Activated CD4-positive, alpha-beta memory T cell treated with anti-CD3 and anti-CD28 coated beads for 36 hours (primary cell): Measurements from ENCODE around the gene ROPN1B. TPM values are rescaled to one million over a fixed set of nuclear protein-coding genes. Genes with fewer than 3 reads are reported as not detected.
"Not testable (repeated sequence)": the region's sequence is repeated elsewhere in the genome, so short reads cannot be mapped to it uniquely, and the experiment has no call there.

Experiments used
- CTCF ChIA-PET: fragments of 350-600 bp; sonication (Branson Sonifier 250); formaldehyde crosslinking; loops from one replicate; lab custom pipeline; 2021; ENCODE audit warnings: antibody characterized with exemption, inconsistent platforms; lab: Charles Lee
- POLR2A ChIA-PET: fragments of 350-600 bp; sonication (Branson Sonifier 250); formaldehyde crosslinking; loops from one replicate; lab custom pipeline; 2021; ENCODE audit warnings: antibody characterized with exemption; lab: Charles Lee
- DNase-seq: peaks from one replicate; pipeline ENCODE4 v3.0.0-alpha.2; 2020
- H3K27ac Mint-ChIP-seq: one replicate; pipeline ENCODE4 v1.8.0; 2021; ENCODE audit warnings: mixed read lengths
- H3K27me3 Mint-ChIP-seq: one replicate; pipeline ENCODE4 v1.8.0; 2021; ENCODE audit warnings: mixed read lengths
- H3K36me3 Mint-ChIP-seq: one replicate; pipeline ENCODE4 v1.8.0; 2021; ENCODE audit warnings: mixed read lengths
- H3K4me1 Mint-ChIP-seq: one replicate; pipeline ENCODE4 v1.8.0; 2021; ENCODE audit warnings: low read depth, mixed read lengths
- H3K4me3 Mint-ChIP-seq: one replicate; pipeline ENCODE4 v1.8.0; 2021; ENCODE audit warnings: mild to moderate bottlenecking, mixed read lengths
- H3K9me3 Mint-ChIP-seq: one replicate; pipeline ENCODE4 v1.8.0; 2021; ENCODE audit warnings: mixed read lengths
- intact Hi-C: fragments of 100-400 bp; cut with micrococcal nuclease; formaldehyde crosslinking; loops from one replicate; pipeline ENCODE4 v1.15.1; 2023
- total RNA-seq, 2 experiments: library from RNA; stranded (reverse); gene quantifications; one replicate each; pipeline ENCODE4 v1.2.3, GENCODE V29; 2021

The ROPN1B gene
- total RNA-seq, 2 experiments from 2014 or later, result not detected

DNA sequence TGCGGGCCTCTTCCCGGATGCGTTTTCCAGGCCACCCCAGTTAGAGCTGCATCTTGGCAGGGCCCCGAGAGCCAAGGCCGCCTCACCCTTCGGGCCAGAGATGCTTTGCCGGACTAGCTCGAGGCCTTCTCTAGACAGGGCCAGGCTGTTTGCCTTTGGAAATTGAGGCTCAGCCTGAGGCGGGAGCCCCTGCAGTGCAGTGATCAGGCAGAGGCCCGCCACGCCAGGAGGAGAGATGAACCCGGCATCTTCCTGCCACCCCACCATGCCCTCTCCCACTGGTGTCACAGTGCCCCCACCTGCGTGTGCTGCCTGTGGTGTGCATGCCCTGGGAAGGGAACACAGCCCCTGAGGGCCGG lies 8.9 kb upstream of the ROPN1B start:
- no peak overlapping the region for H3K27ac Mint-ChIP-seq
- peaks cover 2% of the 10 kb centered on the region for H3K36me3 Mint-ChIP-seq
- peaks cover 22% of the 10 kb centered on the region for H3K27me3 Mint-ChIP-seq
- no peak overlapping the region for H3K4me3 Mint-ChIP-seq
- POLR2A ChIA-PET, result no interaction called here
- DNase-seq, result no peak
- H3K4me1 Mint-ChIP-seq, result no peaks in the 10 kb centered on the region
- CTCF ChIA-PET, result no interaction called here
- H3K9me3 Mint-ChIP-seq, result peaks cover 2% of the 10 kb centered on the region
- intact Hi-C loops, result no loop called here

DNA sequence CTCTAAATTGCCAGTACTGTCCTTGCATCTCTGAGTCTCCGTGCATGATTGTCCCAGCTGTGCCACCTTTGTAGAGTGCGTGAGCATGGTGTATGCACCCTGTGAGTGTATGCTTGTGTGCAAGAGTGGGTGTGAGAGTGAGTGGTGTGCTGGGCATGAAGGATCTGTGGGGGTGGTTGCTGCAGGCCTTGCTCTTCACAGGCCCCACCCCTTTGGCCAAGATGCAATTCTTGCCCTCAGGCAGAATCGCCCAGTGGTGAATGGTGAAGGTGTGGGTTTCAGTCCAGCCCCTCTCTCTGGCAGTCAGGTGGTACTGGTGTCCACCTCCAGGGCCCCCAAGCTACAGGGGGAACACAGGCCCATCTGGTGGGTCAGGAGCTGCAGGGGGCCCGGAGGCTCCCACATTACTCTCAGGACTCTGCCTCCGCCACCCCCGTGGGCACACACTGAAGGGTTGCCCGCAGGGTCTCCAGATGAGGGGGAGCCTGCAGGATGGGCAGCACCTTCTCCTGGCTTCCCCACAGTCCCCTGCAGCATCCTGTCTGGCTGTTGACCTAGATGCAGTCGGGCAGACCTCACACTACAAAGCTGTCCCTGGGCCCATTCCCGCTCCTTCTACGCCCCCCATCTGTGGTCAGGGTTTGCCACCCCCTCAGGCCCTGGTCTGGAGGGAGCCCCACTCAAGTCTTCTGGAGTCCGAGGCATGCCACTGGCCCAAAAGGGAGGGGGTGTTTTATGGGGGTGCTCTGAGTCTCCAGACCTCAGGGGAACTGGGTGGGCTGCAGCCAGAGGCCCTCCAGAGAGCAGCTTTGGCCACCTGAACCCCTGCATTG lies 8.3 kb upstream of the ROPN1B start:
- ChIA-PET POLR2A (no interaction called here), CTCF (no interaction called here)
- no peak for DNase-seq
- H3K27me3 Mint-ChIP-seq, result peaks cover 20% of the 10 kb centered on the region
- no peak overlapping the region for H3K27ac Mint-ChIP-seq
- H3K36me3 Mint-ChIP-seq, result peaks cover 2% of the 10 kb centered on the region
- no peaks in the 10 kb centered on the region for H3K4me1 Mint-ChIP-seq
- no peak overlapping the region for H3K4me3 Mint-ChIP-seq
- intact Hi-C loops, result no loop called here
- H3K9me3 Mint-ChIP-seq, result peaks cover 2% of the 10 kb centered on the region

DNA sequence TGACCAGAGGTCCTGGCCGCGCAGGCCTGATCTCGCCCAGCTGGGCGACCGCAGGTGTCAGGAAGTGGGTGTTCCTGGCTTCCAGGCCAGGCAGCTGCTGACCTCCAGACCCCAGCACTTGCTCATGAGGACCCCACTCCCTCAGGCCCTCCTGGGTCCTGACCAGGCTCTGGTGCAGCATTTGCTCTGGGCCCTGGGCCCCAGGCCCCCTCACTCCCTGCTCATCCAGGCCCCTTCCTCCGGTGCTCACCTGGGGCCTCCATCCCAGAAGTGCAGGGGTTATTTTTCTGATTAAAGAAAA lies 7.7 kb upstream of the ROPN1B start:
- Mint-ChIP-seq H3K9me3 (peaks cover 2% of the 10 kb centered on the region), H3K4me1 (no peaks in the 10 kb centered on the region), H3K27me3 (peaks cover 16% of the 10 kb centered on the region), H3K27ac (no peak overlapping the region), H3K36me3 (peaks cover 2% of the 10 kb centered on the region), H3K4me3 (no peak overlapping the region)
- POLR2A ChIA-PET, result no interaction called here
- CTCF ChIA-PET, result no interaction called here
- DNase-seq, result no peak
- intact Hi-C loops, result no loop called here

DNA sequence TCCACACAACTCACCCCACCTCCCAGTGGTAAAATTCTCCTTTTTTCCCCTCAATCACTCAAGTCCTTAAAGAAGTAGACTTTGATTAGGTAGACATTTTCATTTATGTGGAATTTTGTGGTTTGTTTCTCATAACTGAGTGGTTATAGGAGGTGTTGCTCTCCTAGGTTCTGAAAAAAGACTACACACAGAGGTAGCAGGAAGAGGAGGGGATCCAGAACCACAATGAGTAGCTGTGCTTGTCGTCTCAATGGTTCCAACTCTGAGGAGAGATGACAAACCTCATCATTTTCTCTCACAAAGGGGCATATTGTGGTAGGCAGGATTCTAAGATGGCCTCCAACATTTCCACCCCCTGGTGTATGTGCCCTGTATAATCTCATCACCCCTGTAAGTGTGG lies 5.1 kb upstream of the ROPN1B start:
- CTCF ChIA-PET, DNase-seq, intact Hi-C loops, H3K27me3 Mint-ChIP-seq, H3K36me3 Mint-ChIP-seq, H3K27ac Mint-ChIP-seq, H3K4me3 Mint-ChIP-seq, POLR2A ChIA-PET, H3K9me3 Mint-ChIP-seq, H3K4me1 Mint-ChIP-seq: not testable (repeated sequence)

DNA sequence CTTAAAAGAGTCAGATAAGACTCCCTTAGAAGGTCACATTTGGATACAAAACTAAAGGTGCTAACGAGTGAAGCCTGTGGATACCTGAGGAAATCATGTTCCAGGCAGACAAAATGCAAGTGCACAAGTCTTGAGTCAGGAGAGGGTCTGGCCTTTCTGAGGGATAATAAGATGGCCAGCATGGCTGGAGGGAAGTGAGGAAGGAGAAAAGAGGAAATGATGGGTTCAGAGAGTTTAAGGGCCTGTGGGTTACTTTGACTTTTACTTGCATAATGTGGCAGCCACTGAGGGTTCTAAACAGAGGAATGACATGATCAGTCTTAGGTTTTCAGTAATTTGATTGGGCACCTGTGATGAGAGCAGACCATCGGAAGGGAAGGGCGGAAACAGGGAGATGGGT lies 3.5 kb upstream of the ROPN1B start:
- H3K4me1 Mint-ChIP-seq, result peaks cover 1% of the 10 kb centered on the region
- no peak overlapping the region for H3K27ac Mint-ChIP-seq
- POLR2A ChIA-PET, result no interaction called here
- no peaks in the 10 kb centered on the region for H3K36me3 Mint-ChIP-seq
- intact Hi-C loops, result no loop called here
- peaks cover 3% of the 10 kb centered on the region for H3K27me3 Mint-ChIP-seq
- DNase-seq, result no peak
- CTCF ChIA-PET, result no interaction called here
- no peak overlapping the region for H3K4me3 Mint-ChIP-seq
- no peaks in the 10 kb centered on the region for H3K9me3 Mint-ChIP-seq

DNA sequence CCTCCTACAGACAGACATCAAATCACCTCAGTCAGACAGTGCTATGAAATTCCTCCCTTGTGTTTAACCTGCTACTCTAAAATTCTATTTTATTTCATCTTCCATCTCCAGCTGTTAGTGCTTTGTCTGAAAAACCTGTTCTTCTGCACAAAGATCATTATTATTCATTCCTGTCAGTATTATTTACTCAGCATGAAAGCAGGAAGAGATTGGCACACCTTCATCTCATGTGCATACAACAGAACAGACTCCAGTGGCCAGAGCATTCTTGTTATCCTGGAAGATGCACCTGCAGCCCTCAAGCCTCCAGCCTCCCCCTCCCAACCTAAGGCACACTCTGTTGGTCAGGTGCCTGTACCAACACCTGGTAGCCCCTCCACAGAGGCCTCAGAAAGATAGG lies 1.8 kb upstream of the ROPN1B start:
- no peak for DNase-seq
- H3K4me1 Mint-ChIP-seq, result peaks cover 5% of the 10 kb centered on the region
- intact Hi-C loops, result no loop called here
- CTCF ChIA-PET, result no interaction called here
- H3K9me3 Mint-ChIP-seq, result no peaks in the 10 kb centered on the region
- POLR2A ChIA-PET, result no interaction called here
- H3K36me3 Mint-ChIP-seq, result no peaks in the 10 kb centered on the region
- peaks cover 9% of the 10 kb centered on the region for H3K27me3 Mint-ChIP-seq
- no peak overlapping the region for H3K27ac Mint-ChIP-seq
- H3K4me3 Mint-ChIP-seq, result no peak overlapping the region

DNA sequence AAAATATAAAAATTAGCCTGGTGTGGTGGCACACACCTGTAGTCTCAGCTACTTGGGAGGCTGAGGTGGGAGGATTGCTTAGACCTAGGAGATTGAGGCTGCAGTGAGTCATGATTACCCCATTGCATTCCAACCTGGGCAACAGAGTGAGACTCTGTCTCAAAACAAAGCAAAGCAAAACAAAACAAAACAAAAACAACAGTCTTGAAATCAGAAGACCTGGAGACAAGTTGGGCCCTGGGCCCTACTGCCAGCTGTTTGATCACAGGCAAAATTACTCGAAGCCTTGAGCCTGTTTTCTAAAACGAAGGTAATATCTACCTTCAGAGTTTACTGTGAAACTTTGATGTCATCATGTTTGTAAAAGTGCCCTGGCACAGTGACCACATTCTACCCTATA lies 857 bp upstream of the ROPN1B start:
- H3K4me3 Mint-ChIP-seq, H3K4me1 Mint-ChIP-seq, POLR2A ChIA-PET, DNase-seq, CTCF ChIA-PET, H3K27ac Mint-ChIP-seq, intact Hi-C loops, H3K9me3 Mint-ChIP-seq, H3K36me3 Mint-ChIP-seq: not testable (repeated sequence)
- peaks cover 12% of the 10 kb centered on the region for H3K27me3 Mint-ChIP-seq

DNA sequence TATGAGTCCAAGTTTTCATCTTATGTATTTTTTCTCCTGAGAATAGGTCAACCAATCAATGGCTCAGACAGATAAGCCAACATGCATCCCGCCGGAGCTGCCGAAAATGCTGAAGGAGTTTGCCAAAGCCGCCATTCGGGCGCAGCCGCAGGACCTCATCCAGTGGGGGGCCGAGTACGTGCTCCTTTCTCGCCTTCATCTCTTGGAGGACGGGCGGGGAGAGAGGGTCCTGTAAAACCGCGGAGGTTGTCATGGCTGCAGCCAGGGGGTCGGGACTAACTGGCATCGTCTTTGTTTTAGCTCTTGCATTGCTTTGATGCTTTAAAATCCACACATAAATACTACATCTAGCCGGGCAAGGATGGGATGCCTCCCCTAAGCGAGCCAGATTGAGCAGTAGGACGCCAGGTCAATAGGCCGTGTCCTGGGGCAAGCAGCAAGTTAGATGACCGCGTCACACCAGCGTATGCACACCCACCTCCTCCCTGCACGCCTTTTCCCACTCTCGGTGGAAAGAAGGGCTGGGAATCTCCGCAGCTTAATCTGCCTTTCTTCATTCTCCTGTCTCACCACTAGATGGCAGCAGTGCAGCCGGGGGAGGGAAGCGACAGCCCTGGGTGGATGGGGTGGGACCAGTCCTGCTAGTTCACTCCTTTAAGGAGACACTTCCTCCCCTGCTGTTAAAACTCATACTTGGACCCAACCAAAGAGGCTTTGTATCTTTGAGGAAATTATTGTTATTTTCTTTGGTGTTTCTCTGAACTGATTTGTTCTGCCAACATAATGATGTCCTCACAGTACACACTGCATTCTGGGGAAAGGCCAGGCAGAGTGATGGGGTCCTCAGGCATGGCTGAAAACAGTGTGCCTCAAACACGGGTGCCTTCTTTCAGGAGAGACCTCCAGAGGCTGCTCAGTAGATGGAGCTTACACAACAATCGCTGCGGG lies 3.3 kb downstream of the ROPN1B start:
- POLR2A ChIA-PET, H3K4me1 Mint-ChIP-seq, H3K36me3 Mint-ChIP-seq, intact Hi-C loops, H3K9me3 Mint-ChIP-seq, H3K27ac Mint-ChIP-seq: not testable (repeated sequence)
- DNase-seq, result peak; percentile 39
- CTCF ChIA-PET, result interaction anchor here (0.8 to 1.1 kb wide), 5 partner anchors 8 to 43 kb away, joined by 3 to 4 read pairs (median 4); no protein-coding TSS in a partner anchor
- Mint-ChIP-seq H3K27me3 (peaks cover 12% of the 10 kb centered on the region), H3K4me3 (peak overlapping the region; percentile 29)

DNA sequence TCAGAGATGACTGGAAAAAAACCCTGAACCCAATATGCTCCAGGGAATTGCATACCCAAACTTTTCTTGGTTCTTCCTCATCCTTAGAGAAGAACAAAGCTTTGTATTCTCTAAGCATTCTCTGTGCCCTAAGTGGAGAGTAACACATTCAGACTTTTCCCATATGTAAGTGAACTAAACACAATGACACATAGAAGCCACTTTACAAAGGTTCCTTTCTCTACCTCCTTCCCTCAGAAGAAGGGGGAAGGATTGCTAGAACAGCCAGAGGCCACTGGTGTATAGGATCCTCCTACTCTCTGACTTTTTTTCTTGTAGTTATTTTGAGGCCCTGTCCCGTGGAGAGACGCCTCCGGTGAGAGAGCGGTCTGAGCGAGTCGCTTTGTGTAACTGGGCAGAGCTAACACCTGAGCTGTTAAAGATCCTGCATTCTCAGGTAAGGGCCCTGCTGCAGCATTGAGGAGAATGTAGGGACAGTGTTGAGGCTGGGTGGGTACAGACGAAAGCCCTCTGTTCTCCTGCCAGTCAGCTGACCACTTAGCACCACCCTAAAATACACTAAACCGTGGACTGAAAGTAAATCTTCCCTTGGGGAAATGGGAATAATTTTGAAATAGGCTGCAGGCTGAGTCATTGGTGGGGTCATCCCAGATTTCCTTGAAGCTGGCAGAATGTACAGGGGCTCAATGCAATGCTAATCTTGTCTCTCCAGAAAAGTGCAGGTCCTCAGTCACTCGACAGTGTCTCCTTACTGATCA lies 6.4 kb downstream of the ROPN1B start:
- H3K4me3 Mint-ChIP-seq, H3K4me1 Mint-ChIP-seq, intact Hi-C loops, H3K36me3 Mint-ChIP-seq, CTCF ChIA-PET, POLR2A ChIA-PET, H3K9me3 Mint-ChIP-seq, H3K27me3 Mint-ChIP-seq, DNase-seq, H3K27ac Mint-ChIP-seq: not testable (repeated sequence)

DNA sequence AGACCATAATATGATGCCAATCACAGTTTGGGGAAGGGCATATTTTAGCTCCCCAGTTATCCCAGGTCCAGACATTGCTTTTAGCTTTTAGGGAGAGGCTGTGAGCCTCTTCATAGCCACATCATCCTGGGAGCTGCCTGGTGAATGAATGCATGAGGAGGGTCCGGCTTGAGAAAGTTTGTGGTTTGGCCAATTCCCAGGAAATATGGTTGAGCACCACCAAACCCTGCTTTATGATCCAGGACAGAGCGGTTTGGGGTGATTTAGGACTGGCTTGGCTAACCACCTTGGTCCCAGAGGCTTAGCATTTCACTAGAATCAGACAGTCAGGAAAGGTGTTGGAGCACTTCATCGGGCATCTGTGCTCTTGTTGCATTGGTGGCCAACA lies 7.0 kb downstream of the ROPN1B start:
- H3K4me1 Mint-ChIP-seq, intact Hi-C loops, H3K4me3 Mint-ChIP-seq, CTCF ChIA-PET, H3K27ac Mint-ChIP-seq, DNase-seq, H3K9me3 Mint-ChIP-seq, H3K27me3 Mint-ChIP-seq, H3K36me3 Mint-ChIP-seq, POLR2A ChIA-PET: not testable (repeated sequence)

DNA sequence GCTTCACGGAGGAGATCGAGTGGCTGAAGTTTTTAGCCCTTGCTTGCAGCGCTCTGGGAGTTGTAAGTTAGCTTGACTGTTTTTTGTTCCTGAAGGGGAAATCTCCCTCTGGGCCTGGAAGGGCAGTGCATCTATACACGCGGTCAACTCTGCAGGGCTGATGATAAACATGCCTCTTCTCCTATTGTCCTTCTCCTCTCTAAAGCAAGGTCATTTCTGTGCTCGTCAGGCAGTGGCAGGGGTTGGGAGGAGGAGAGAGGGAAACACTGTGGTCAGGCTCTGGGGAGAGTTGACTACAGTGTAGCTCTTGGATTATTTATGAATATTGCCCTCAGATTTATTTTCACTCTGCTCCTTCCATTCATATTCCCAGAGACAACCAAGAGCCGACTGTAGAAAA lies 8.1 kb downstream of the ROPN1B start:
- H3K4me3 Mint-ChIP-seq, H3K4me1 Mint-ChIP-seq, H3K27ac Mint-ChIP-seq, intact Hi-C loops, POLR2A ChIA-PET, DNase-seq, H3K27me3 Mint-ChIP-seq, CTCF ChIA-PET, H3K9me3 Mint-ChIP-seq, H3K36me3 Mint-ChIP-seq: not testable (repeated sequence)

DNA sequence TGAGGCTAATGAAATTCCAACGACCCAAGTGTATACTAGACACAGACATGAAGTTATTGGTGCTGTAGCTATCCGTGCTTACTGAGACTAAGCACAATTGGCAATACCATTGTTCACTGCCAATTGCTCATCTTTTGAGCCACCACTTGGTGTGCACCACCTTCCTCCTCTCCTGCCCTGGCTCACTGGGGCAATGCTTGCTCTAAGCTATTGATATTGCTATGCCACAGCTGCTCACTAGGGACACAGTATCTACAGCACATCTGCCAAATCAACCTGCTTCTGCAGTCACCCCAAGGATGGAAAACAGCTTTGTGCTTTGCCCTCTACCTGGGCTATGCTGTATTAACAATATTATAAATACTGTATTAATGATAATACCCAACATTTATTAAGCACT lies 16.0 kb downstream of the ROPN1B start:
- DNase-seq, H3K4me3 Mint-ChIP-seq, H3K9me3 Mint-ChIP-seq, H3K27me3 Mint-ChIP-seq, CTCF ChIA-PET, H3K4me1 Mint-ChIP-seq, H3K27ac Mint-ChIP-seq, POLR2A ChIA-PET, intact Hi-C loops, H3K36me3 Mint-ChIP-seq: not testable (repeated sequence)
